Esophagus squamous epithelium (tissue), 4 donors: ENCODE measurements around the gene LCMT1.

Experiments
- POLR2A ChIP-seq, 4 donors: fragments of 450-650 bp; IDR thresholded peaks; one replicate each; pipeline ENCODE4 v1.6.1; 2017; ENCODE audit warnings: antibody characterized with exemption in 4 of 4, mild to moderate bottlenecking in 4 of 4, moderate library complexity in 3 of 4
- TF ChIP-seq, protein P1 (sequence below), 6 experiments: fragments of 450-650 bp in 4 of 6; fragments of 200-600 bp in 2 of 6; sonication (generic) in 2 of 6; IDR thresholded peaks; one replicate each; pipeline ENCODE4 v1.5.1; 2016 to 2019; ENCODE audit warnings: antibody characterized with exemption in 6 of 6, mild to moderate bottlenecking in 4 of 6, moderate library complexity in 4 of 6

DNA sequence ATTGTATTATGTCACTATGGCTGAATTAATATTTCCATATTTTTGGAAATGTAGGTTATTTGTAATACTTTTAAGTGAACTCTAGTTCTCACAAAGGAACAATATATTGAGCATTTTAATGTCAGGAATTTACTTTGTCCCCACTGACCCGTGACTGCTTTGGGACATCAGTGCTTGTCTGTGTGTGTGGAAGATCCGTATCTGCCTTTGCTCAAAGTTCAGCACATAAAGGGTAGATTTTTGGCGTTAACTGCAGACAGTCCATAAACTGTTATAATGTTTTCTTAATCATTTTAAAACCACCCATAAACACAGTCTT lies 65.9 kb downstream of the LCMT1 start:
- TF ChIP-seq, protein P1, sequence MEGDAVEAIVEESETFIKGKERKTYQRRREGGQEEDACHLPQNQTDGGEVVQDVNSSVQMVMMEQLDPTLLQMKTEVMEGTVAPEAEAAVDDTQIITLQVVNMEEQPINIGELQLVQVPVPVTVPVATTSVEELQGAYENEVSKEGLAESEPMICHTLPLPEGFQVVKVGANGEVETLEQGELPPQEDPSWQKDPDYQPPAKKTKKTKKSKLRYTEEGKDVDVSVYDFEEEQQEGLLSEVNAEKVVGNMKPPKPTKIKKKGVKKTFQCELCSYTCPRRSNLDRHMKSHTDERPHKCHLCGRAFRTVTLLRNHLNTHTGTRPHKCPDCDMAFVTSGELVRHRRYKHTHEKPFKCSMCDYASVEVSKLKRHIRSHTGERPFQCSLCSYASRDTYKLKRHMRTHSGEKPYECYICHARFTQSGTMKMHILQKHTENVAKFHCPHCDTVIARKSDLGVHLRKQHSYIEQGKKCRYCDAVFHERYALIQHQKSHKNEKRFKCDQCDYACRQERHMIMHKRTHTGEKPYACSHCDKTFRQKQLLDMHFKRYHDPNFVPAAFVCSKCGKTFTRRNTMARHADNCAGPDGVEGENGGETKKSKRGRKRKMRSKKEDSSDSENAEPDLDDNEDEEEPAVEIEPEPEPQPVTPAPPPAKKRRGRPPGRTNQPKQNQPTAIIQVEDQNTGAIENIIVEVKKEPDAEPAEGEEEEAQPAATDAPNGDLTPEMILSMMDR (IDR thresholded peaks at IDR 0.05), result no peak
- no peak for TF ChIP-seq POLR2A (IDR thresholded peaks at IDR 0.05)
